Esophagus (tissue), 2 donors: ENCODE results near the gene EXOC3. TPM values are rescaled to one million over a fixed set of nuclear protein-coding genes. Genes with fewer than 3 reads are reported as not detected.
"Not testable (repeated sequence)": the region's sequence is repeated elsewhere in the genome, so short reads cannot be mapped to it uniquely, and the experiment has no call there.

ENCODE experiments used
- H3K27ac ChIP-seq, 2 donors: one replicate each; pipeline ENCODE4 v1.5.1; 2013; ENCODE audit warnings: low read depth in 2 of 2, mild to moderate bottlenecking in 2 of 2, inconsistent platforms in 1 of 2, low read length in 1 of 2, moderate library complexity in 1 of 2
- H3K27me3 ChIP-seq, 2 donors: one replicate each; pipeline ENCODE4 v1.6.1; 2013; ENCODE audit warnings: low read length in 2 of 2, control low read depth in 1 of 2, mild to moderate bottlenecking in 1 of 2; ENCODE audit not compliant: insufficient read depth in 2 of 2, control insufficient read depth in 1 of 2
- H3K36me3 ChIP-seq, 2 donors: one replicate each; pipeline ENCODE4 v1.6.1; 2013; ENCODE audit warnings: low read length in 1 of 2; ENCODE audit not compliant: control insufficient read depth in 2 of 2, insufficient read depth in 2 of 2
- H3K4me1 ChIP-seq, 2 donors: one replicate each; pipeline ENCODE4 v1.6.1; 2013; ENCODE audit warnings: low read length in 1 of 2; ENCODE audit not compliant: control insufficient read depth in 2 of 2, insufficient read depth in 2 of 2
- H3K4me3 ChIP-seq, 2 donors: one replicate each; pipeline ENCODE4 v1.5.1; 2013; ENCODE audit warnings: low read length in 2 of 2, mild to moderate bottlenecking in 2 of 2, low read depth in 1 of 2, moderate library complexity in 1 of 2
- H3K9me3 ChIP-seq, 2 donors: one replicate each; pipeline ENCODE4 v1.6.1; 2013; ENCODE audit warnings: mild to moderate bottlenecking in 2 of 2, low read depth in 1 of 2, low read length in 1 of 2, moderate library complexity in 1 of 2; ENCODE audit not compliant: control insufficient read depth in 2 of 2, insufficient read depth in 1 of 2
- WGBS, 2 donors: extraction: QIAGEN DNeasy Blood & Tissue Kit; methylation state at CpG; one replicate each; pipeline ENCODE4 v1.1.7; 2013; 5-methylcytosine and 5-hydroxymethylcytosine counted together
- polyA plus RNA-seq, 2 donors: library from polyadenylated mRNA; stranded (reverse); fragments of 200-250 nt; gene quantifications; one replicate each; pipeline ENCODE4 v1.2.3, GENCODE V29; 2013
- donor health status: healthy with polysubstance abuse.
- donor health status: Bipolar disorder and iron deficiency.

The EXOC3 gene
- polyA plus RNA-seq, 2 donors: 40.3 to 49.1 TPM

GRCh38 chr5:399296-400281 lies 43.4 kb upstream of the EXOC3 start:
- Histone ChIP-seq H3K4me1 (peaks cover 4 to 7% of the 10 kb centered on the region in 2 donors), H3K27me3 (no peaks in the 10 kb centered on the region), H3K9me3 (no peaks in the 10 kb centered on the region), H3K4me3 (peak overlapping the region in 1 of 2 donors; percentile 1), H3K27ac (peak overlapping the region; percentile 69 to 83), H3K36me3 (no peaks in the 10 kb centered on the region)
- 23 to 30% methylated on average over 45 of the region's 45 CpGs for WGBS, 2 donors

DNA sequence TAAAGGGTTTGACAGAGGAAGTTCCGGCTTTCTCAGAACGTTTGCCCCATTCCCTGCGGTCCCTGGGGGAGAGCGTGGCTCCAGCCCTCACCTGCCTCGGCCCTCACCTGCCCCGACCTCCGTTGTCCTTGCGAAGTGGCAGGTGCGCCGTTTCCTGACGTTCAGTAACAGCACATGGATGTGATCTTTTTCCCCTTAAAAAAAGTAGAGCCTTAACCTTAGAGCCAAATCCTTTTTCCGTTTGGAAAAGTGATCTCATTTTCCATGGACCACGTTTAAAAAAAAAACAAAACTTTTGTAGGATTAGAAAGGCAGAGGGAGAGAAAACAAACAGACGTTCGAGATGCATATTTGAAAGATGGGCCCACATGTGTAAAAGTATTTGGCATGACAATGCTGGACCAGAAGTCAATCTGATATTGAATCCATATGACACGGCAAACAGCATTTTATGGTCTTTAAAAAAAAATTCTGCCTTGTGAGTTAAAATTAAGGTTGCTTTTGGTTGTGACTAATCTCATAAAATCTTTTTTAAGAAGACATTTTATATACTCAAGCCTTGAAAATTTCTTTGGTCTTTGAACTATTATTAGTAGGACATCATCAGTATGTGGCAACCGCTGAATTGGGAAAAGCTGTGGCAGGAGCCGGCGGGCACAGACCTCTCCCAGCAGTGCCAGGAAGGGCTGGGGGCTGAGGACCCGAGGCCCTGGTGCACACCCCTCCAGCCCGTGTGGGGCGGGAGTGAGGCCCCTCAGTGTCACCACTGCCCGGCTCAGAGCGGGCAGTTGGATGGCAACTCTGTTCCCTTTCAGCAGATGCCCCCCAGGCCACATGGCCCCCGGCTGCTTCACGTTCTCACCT lies 42.5 kb upstream of the EXOC3 start:
- Histone ChIP-seq H3K4me3 (peak overlapping the region in 1 of 2 donors; percentile 1), H3K27ac (peak overlapping the region; percentile 57 to 72), H3K9me3 (no peaks in the 10 kb centered on the region), H3K27me3 (no peaks in the 10 kb centered on the region), H3K4me1 (peaks cover 4 to 7% of the 10 kb centered on the region in 2 donors), H3K36me3 (no peaks in the 10 kb centered on the region)
- 44 to 46% methylated on average over 26 of the region's 26 CpGs for WGBS, 2 donors

GRCh38 chr5:401146-402034 lies 41.6 kb upstream of the EXOC3 start:
- 88 to 91% methylated on average over 24 of the region's 24 CpGs for WGBS, 2 donors
- Histone ChIP-seq H3K27ac (peak overlapping the region; percentile 21 to 36), H3K36me3 (no peaks in the 10 kb centered on the region), H3K4me3 (no peak overlapping the region), H3K9me3 (no peaks in the 10 kb centered on the region), H3K27me3 (no peaks in the 10 kb centered on the region), H3K4me1 (peaks cover 4 to 5% of the 10 kb centered on the region in 2 donors)

- 92 to 93% methylated on average over 16 to 17 of the region's 17 CpGs for WGBS, 2 donors
- H3K27ac ChIP-seq, H3K4me3 ChIP-seq, H3K4me1 ChIP-seq, H3K27me3 ChIP-seq, H3K9me3 ChIP-seq, H3K36me3 ChIP-seq: not testable (repeated sequence)
Measured at GRCh38 chr5:402219-402614, 40.8 kb upstream of the EXOC3 start.

DNA sequence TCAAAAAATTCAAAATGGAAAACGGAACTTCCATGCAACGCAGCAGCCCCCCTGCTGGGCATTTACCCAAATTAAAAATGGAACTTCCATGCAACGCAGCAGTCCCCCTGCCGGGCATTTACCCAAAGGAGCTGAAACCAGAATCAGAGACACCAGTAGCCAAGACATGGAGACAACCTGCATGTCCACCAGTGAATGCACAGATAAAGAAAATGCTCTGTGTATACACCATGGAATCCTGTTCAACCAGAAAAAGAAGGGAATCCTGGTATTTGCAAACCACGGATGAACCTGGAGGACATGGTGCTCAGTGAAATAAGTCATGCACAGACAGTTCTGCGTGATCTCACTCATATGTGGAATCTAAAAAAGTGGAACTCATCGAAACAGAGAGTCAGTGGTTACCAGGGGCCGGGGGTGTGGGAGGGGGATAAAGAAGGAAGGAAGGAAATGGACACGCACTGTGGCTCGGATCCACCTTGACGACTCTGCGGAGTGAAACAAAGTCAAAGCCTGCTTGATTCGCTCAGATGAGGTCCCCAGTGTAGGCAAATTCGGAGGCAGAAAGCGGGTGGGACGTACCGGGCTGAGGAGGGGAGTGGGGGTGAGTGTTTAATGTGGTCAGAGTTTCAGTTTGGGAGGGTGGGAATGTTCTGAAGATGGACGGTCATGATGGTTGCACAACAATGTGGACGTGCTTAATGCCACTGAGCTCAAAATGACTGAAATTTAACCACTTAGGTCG lies 40.2 kb upstream of the EXOC3 start:
- H3K27ac ChIP-seq: no peak overlapping the region
- 79 to 84% methylated on average over 20 of the region's 20 CpGs for WGBS, 2 donors
- peaks cover 4 to 5% of the 10 kb centered on the region in 2 donors for H3K4me1 ChIP-seq
- no peak overlapping the region for H3K4me3 ChIP-seq
- H3K27me3 ChIP-seq: no peaks in the 10 kb centered on the region
- H3K36me3 ChIP-seq: no peaks in the 10 kb centered on the region
- H3K9me3 ChIP-seq: no peaks in the 10 kb centered on the region

- Histone ChIP-seq H3K27ac (no peak overlapping the region), H3K4me3 (no peak overlapping the region), H3K36me3 (no peaks in the 10 kb centered on the region), H3K27me3 (no peaks in the 10 kb centered on the region), H3K4me1 (peaks cover 4 to 5% of the 10 kb centered on the region in 2 donors), H3K9me3 (no peaks in the 10 kb centered on the region)
- 91 to 92% methylated on average over 11 of the region's 11 CpGs for WGBS, 2 donors
Measured at GRCh38 chr5:403995-404394, 39.0 kb upstream of the EXOC3 start.

GRCh38 chr5:404666-405241 lies 38.2 kb upstream of the EXOC3 start:
- 91 to 93% methylated on average over 12 of the region's 12 CpGs for whole genome bisulfite sequencing, 2 donors
- no peak overlapping the region for H3K4me3 ChIP-seq
- no peaks in the 10 kb centered on the region for H3K36me3 ChIP-seq
- H3K27ac ChIP-seq: no peak overlapping the region
- peaks cover 0 to 3% of the 10 kb centered on the region in 2 donors for H3K4me1 ChIP-seq
- no peaks in the 10 kb centered on the region for H3K27me3 ChIP-seq
- H3K9me3 ChIP-seq: no peaks in the 10 kb centered on the region

DNA sequence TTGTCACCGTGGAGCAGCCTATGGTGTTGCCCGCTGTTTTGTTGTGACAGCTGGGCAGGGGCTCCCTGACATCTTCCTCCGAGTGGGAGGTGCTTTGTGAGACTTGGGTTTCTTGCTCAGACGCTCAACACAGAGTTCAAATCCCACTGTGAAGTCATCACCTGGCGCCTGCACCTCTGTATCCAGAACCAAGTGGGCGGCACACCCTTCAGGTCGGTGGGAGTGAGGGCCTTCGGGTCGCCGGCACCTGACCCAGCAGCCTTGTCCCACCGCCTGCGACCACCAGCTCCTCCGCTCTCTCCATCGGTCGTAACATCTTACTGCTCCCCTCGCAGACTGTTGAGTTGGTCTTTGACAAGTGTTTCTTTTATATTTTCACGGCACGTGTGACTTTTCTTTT lies 37.6 kb upstream of the EXOC3 start:
- H3K9me3 ChIP-seq: no peaks in the 10 kb centered on the region
- H3K27ac ChIP-seq: no peak overlapping the region
- no peaks in the 10 kb centered on the region for H3K27me3 ChIP-seq
- H3K4me3 ChIP-seq: no peak overlapping the region
- no peaks in the 10 kb centered on the region for H3K36me3 ChIP-seq
- H3K4me1 ChIP-seq: peaks cover 0 to 2% of the 10 kb centered on the region in 2 donors
- WGBS, 2 donors: 89 to 90% methylated on average over 18 of the region's 18 CpGs
